Cardiac muscle cell (in vitro differentiated cells and primary cell): ENCODE data around the gene OR2F1. TPM values are rescaled to one million over a fixed set of nuclear protein-coding genes. Genes with fewer than 3 reads are reported as not detected.

ENCODE experiments used
- DNase-seq, 2 donors: peaks; one replicate each; pipeline versions ENCODE4 v3.0.0 to v3.0.0-alpha.2; 2010 to 2017; ENCODE audit warnings: low read depth in 1 of 2, low spot score in 1 of 2
- H3K27ac ChIP-seq: fragments of 200-600 bp; sonication (generic); 2 replicates; pipeline ENCODE4 v1.5.1; 2016
- H3K27me3 ChIP-seq: fragments of 200-600 bp; sonication (generic); 2 replicates; pipeline ENCODE4 v1.6.0; 2016; ENCODE audit warnings: control low read depth
- H3K36me3 ChIP-seq: fragments of 200-600 bp; sonication (generic); 2 replicates; pipeline ENCODE4 v1.5.1; 2016; ENCODE audit warnings: control low read depth
- H3K4me1 ChIP-seq: fragments of 200-600 bp; sonication (generic); 2 replicates; pipeline ENCODE4 v1.8.1; 2017; ENCODE audit warnings: low read depth, mild to moderate bottlenecking, mixed run types
- H3K4me3 ChIP-seq: fragments of 200-600 bp; sonication (generic); 2 replicates; pipeline ENCODE4 v1.5.1; 2016; ENCODE audit warnings: mild to moderate bottlenecking
- H3K9me3 ChIP-seq: fragments of 200-600 bp; sonication (generic); 2 replicates; pipeline ENCODE4 v1.5.1; 2017; ENCODE audit warnings: low read depth, mild to moderate bottlenecking, control low read depth
- CTCF ChIP-seq: IDR thresholded peaks from 2 replicates; pipeline ENCODE4 v1.5.1; 2012; ENCODE audit warnings: low read depth, mild to moderate bottlenecking, low read length
- polyA plus RNA-seq: library from polyadenylated mRNA; unstranded; fragments of >200 nt; fragmentation: Nextera tagmentation; extraction: Ambion mirVana; gene quantifications from 2 replicates; pipeline ENCODE4 v1.2.1, GENCODE V29; 2016
- total RNA-seq: library from RNA; depleted of rRNA; stranded (reverse); fragments of >200 nt; gene quantifications from 2 replicates; pipeline ENCODE4 v1.2.3, GENCODE V29; 2016

OR2F1 gene
- total and polyA plus RNA-seq, 2 experiments from 2014 or later = not detected

GRCh38 chr7:143960813-143961610, 6.4 kb downstream of the OR2F1 start:
- no peak for TF ChIP-seq CTCF
- no peaks in the 10 kb centered on the region for H3K4me1 ChIP-seq
- H3K9me3 ChIP-seq = no peaks in the 10 kb centered on the region
- no peaks in the 10 kb centered on the region for H3K27me3 ChIP-seq
- no peak overlapping the region for H3K4me3 ChIP-seq
- no peaks in the 10 kb centered on the region for H3K36me3 ChIP-seq
- DNase-seq = no peak
- H3K27ac ChIP-seq = no peak overlapping the region

- Histone ChIP-seq H3K4me3 (no peak overlapping the region), H3K4me1 (no peaks in the 10 kb centered on the region), H3K27ac (no peak overlapping the region), H3K27me3 (no peaks in the 10 kb centered on the region), H3K9me3 (no peaks in the 10 kb centered on the region), H3K36me3 (no peaks in the 10 kb centered on the region)
- DNase-seq = peak in 1 of 2 donors; percentile 68
- TF ChIP-seq CTCF = no peak
These were observed 10.6 kb downstream of the OR2F1 start for GRCh38 chr7:143965280-143965679.

- no peaks in the 10 kb centered on the region for H3K27me3 ChIP-seq
- H3K27ac ChIP-seq = no peak overlapping the region
- H3K4me3 ChIP-seq = no peak overlapping the region
- H3K36me3 ChIP-seq = no peaks in the 10 kb centered on the region
- no peaks in the 10 kb centered on the region for H3K9me3 ChIP-seq
- H3K4me1 ChIP-seq = no peaks in the 10 kb centered on the region
- DNase-seq = no peak
- TF ChIP-seq CTCF = no peak
These were observed 12.8 kb downstream of the OR2F1 start for GRCh38 chr7:143967398-143967797.

- Histone ChIP-seq H3K27ac (no peak overlapping the region), H3K4me1 (no peaks in the 10 kb centered on the region), H3K9me3 (no peaks in the 10 kb centered on the region), H3K4me3 (no peak overlapping the region), H3K36me3 (no peaks in the 10 kb centered on the region), H3K27me3 (no peaks in the 10 kb centered on the region)
- peak in 1 of 2 donors; percentile 28 for DNase-seq
- no peak for TF ChIP-seq CTCF
These were observed 19.3 kb downstream of the OR2F1 start for GRCh38 chr7:143973870-143974416.

GRCh38 chr7:143974459-143974858, 19.8 kb downstream of the OR2F1 start:
- Histone ChIP-seq H3K4me3 (no peak overlapping the region), H3K36me3 (no peaks in the 10 kb centered on the region), H3K27me3 (no peaks in the 10 kb centered on the region), H3K9me3 (no peaks in the 10 kb centered on the region), H3K4me1 (no peaks in the 10 kb centered on the region), H3K27ac (no peak overlapping the region)
- peak in 1 of 2 donors; percentile 47 for DNase-seq
- TF ChIP-seq CTCF = no peak
